Fibroblast of pulmonary artery (primary cell): ENCODE measurements around the gene GAPDHS.

Source experiments
- DNase-seq: peaks from one replicate; pipeline ENCODE4 v3.0.0-alpha.2; 2010; ENCODE audit warnings: low read depth
- H3K4me3 ChIP-seq: replicated peaks from 2 replicates; pipeline ENCODE4 v1.5.1; 2011; ENCODE audit warnings: low read depth, mild to moderate bottlenecking, control low read depth, low read length, moderate library complexity
- CTCF ChIP-seq: IDR thresholded peaks from 2 replicates; pipeline ENCODE4 v1.5.1; 2011; ENCODE audit warnings: mild to moderate bottlenecking, control low read depth, low read length, inconsistent platforms; ENCODE audit errors: missing control alignments

Gene GAPDHS

GRCh38 chr19:35560677-35561076 is 27.4 kb downstream of the GAPDHS start:
- TF ChIP-seq CTCF: no peak
- no peak for DNase-seq
- no peak overlapping the region for H3K4me3 ChIP-seq

- TF ChIP-seq CTCF: no peak
- DNase-seq: no peak
- H3K4me3 ChIP-seq: no peak overlapping the region
Measured at GRCh38 chr19:35561436-35561835, 28.2 kb downstream of the GAPDHS start.

- H3K4me3 ChIP-seq: no peak overlapping the region
- TF ChIP-seq CTCF: no peak
Measured at GRCh38 chr19:35562336-35562735, 29.1 kb downstream of the GAPDHS start.

GRCh38 chr19:35562776-35563175 is 29.5 kb downstream of the GAPDHS start:
- no peak overlapping the region for H3K4me3 ChIP-seq
- DNase-seq: no peak
- TF ChIP-seq CTCF: no peak

More at GRCh38 chr19:35562336-35562735, 29.1 kb downstream of the GAPDHS start:
- DNase-seq: no peak

GRCh38 chr19:35563207-35563829 is 30.1 kb downstream of the GAPDHS start, which contains the start of gene ATP4A:
Gene ATP4A (minus strand): TSS chr19:35563658. CDS start chr19:35563629, 29 bp downstream.
- DNase-seq: no peak
- H3K4me3 ChIP-seq: no peak within 1 kb of the TSS
- no peak for TF ChIP-seq CTCF

- no peak for DNase-seq
- no peak overlapping the region for H3K4me3 ChIP-seq
- no peak for TF ChIP-seq CTCF
Measured at GRCh38 chr19:35565016-35565856, 32.0 kb downstream of the GAPDHS start.
